Measurements from ENCODE around the gene PLEKHA7. TPM values are rescaled to one million over a fixed set of nuclear protein-coding genes. Genes with fewer than 3 reads are reported as not detected.

The PLEKHA7 gene
- total and polyA plus RNA-seq, 2 of the 4 experiments (the other 2 are of a cell fraction), result 0.12 TPM; not detected in 1

- no peak overlapping the region for H4K8ac ChIP-seq (ENCODE audit: low read depth in 2 of 2, low read length in 2 of 2)
- H4K91ac ChIP-seq (ENCODE audit: insufficient read depth, low read depth, low read length), result no peak overlapping the region
- no peak overlapping the region for H3K14ac ChIP-seq (replicated peaks; ENCODE audit: low read depth, low read length)
- TF ChIP-seq RAD21 (IDR thresholded peaks at IDR 0.05; ENCODE audit: low read length) (no peak), ELK1 (IDR thresholded peaks at IDR 0.05; ENCODE audit: borderline replicate concordance, low read depth, low read length) (no peak), MXI1 (IDR thresholded peaks at IDR 0.05; ENCODE audit: borderline replicate concordance, low read depth, low read length) (no peak), CTCF (conservative IDR thresholded peaks at IDR 0.05; ENCODE audit: low read depth, low read length) (no peak), POLR2A (IDR thresholded peaks at IDR 0.05; ENCODE audit: low read depth, low read length) (no peak), RCOR1 (IDR thresholded peaks at IDR 0.05; ENCODE audit: insufficient replicate concordance, low read length) (no peak), FOS (IDR thresholded peaks at IDR 0.05; ENCODE audit: low read depth, low read length) (no peak), MAFK (IDR thresholded peaks at IDR 0.05; ENCODE audit: low read depth, low read length) (no peak), NFE2L2 (IDR thresholded peaks at IDR 0.05; ENCODE audit: low read depth, low read length) (no peak), SMC3 (IDR thresholded peaks at IDR 0.05; ENCODE audit: low read depth, low read length) (no peak), RFX5 (IDR thresholded peaks at IDR 0.05; ENCODE audit: low read depth, low read length) (no peak), USF2 (IDR thresholded peaks at IDR 0.05; ENCODE audit: low read depth, low read length) (no peak), CHD1 (IDR thresholded peaks at IDR 0.05; ENCODE audit: low read depth, low read length) (no peak)
- no peaks in the 10 kb centered on the region for H3K9me3 ChIP-seq (ENCODE audit: control insufficient read depth, insufficient read depth, low read length)
- no peak overlapping the region for H2AK9ac ChIP-seq (replicated peaks; ENCODE audit: low read depth, low read length, poor library complexity)
- no peaks in the 10 kb centered on the region for H3K36me3 ChIP-seq (ENCODE audit: control insufficient read depth, insufficient read depth, low read length)
- no peak overlapping the region for H3K23ac ChIP-seq (ENCODE audit: low read depth, low read length)
- dilution Hi-C loops (cut with HindIII; ENCODE audit: low sequenced_read_pairs, unreplicated experiment), result no loop called here
- DNase-seq (no peak), ATAC-seq (ENCODE audit: low read depth) (no peak)
- no peak overlapping the region for H2BK120ac ChIP-seq (ENCODE audit: low read depth, low read length)
- H3K27ac ChIP-seq (ENCODE audit: insufficient read depth, low read length), result no peak overlapping the region
- CTCF ChIA-PET, result no interaction called here
- H3K4ac ChIP-seq (ENCODE audit: low read depth, low read length), result no peak overlapping the region
- no peak overlapping the region for H3K56ac ChIP-seq (ENCODE audit: extremely low read depth, insufficient read depth, low read length)
- H2AK5ac ChIP-seq (ENCODE audit: low read depth, low read length), result no peak overlapping the region
- in situ Hi-C loops (cut with MboI; ENCODE audit: low sequenced_read_pairs), result no loop called here
- no peak overlapping the region for H2BK20ac ChIP-seq (ENCODE audit: low read depth, low read length)
- H4K5ac ChIP-seq (ENCODE audit: low read depth, low read length), result no peak overlapping the region
- no peak overlapping the region for H3K9ac ChIP-seq (ENCODE audit: low read depth, low read length)
- BruUV-seq (replicated peaks), result no TSS peak
- no peak overlapping the region for H3K18ac ChIP-seq (ENCODE audit: low read depth, low read length)
- no peak overlapping the region for H2AFZ ChIP-seq (replicated peaks; ENCODE audit: low read length, poor library complexity)
- intact Hi-C loops (cut with micrococcal nuclease), result no loop called here
- H3K4me2 ChIP-seq (ENCODE audit: low read depth, low read length), result no peak overlapping the region
- no peak overlapping the region for H2BK15ac ChIP-seq (ENCODE audit: low read depth, low read length)
- no CpG with 5 or more reads among the region's 5 CpGs for WGBS, 2 experiments (ENCODE audit: extremely low coverage in 2 of 2, insufficient read length in 1 of 2)
- no peak overlapping the region for H3K4me3 ChIP-seq (ENCODE audit: insufficient read depth, low read depth, low read length)
- POLR2A ChIA-PET (ENCODE audit: unreplicated experiment), result no interaction called here
- H4K20me1 ChIP-seq (ENCODE audit: insufficient read depth, low read length), result no peaks in the 10 kb centered on the region
- H3K79me1 ChIP-seq (ENCODE audit: low read depth in 1 of 2, low read length in 2 of 2), result no peaks in the 10 kb centered on the region
- peaks cover 5% of the 10 kb centered on the region; the same call in 1 of the 2 replicates for H3K27me3 ChIP-seq (ENCODE audit: control insufficient read depth, insufficient read depth, low read length)
- H3K9me1 ChIP-seq (ENCODE audit: insufficient read depth, low read length), result no peaks in the 10 kb centered on the region
- no peak overlapping the region for H2BK5ac ChIP-seq (ENCODE audit: low read depth, low read length, poor library complexity, severe bottlenecking)
- H3K4me1 ChIP-seq (ENCODE audit: control insufficient read depth, insufficient read depth, low read length), result no peaks in the 10 kb centered on the region
These were observed 55.4 kb downstream of the PLEKHA7 start for GRCh38 chr11:16958833-16959232.
